Measurements from ENCODE around the gene BDH1.

The BDH1 gene

GRCh38 chr3:197508051-197508451, 47.7 kb downstream of the BDH1 start:
- no peak for TF ChIP-seq YY1 (IDR thresholded peaks at IDR 0.05; ENCODE audit: insufficient read depth, insufficient read length)
- TF ChIP-seq ZNF274 (IDR thresholded peaks at IDR 0.05; ENCODE audit: low read depth, low read length), result no peak
- no peak for TF ChIP-seq SUZ12 (IDR thresholded peaks at IDR 0.05; ENCODE audit: extremely low read depth, insufficient read depth, insufficient read length)
- H3K27me3 ChIP-seq (ENCODE audit: insufficient read depth, insufficient read length), result peaks cover 8% of the 10 kb centered on the region
- H3K36me3 ChIP-seq (ENCODE audit: insufficient read depth, insufficient read length, low read length), result peaks cover 15% of the 10 kb centered on the region
- no peaks in the 10 kb centered on the region for H3K9me3 ChIP-seq (ENCODE audit: insufficient read depth, low read length)
- peaks cover 11% of the 10 kb centered on the region for H3K4me1 ChIP-seq (ENCODE audit: insufficient read depth, insufficient read length)
- H3K9ac ChIP-seq (ENCODE audit: insufficient read length, low read depth), result no peak overlapping the region
- no peak for DNase-seq (ENCODE audit: low read depth, low spot score)
- no peak overlapping the region for H3K4me3 ChIP-seq (ENCODE audit: insufficient read length, low read depth)

- Histone ChIP-seq H3K9me3 (ENCODE audit: insufficient read depth, low read length) (no peaks in the 10 kb centered on the region), H3K27me3 (ENCODE audit: insufficient read depth, insufficient read length) (peaks cover 8% of the 10 kb centered on the region)
Observed at GRCh38 chr3:197507541-197507940, 48.2 kb downstream of the BDH1 start.

GRCh38 chr3:197507081-197507480, 48.7 kb downstream of the BDH1 start:
- H3K4me3 ChIP-seq (ENCODE audit: insufficient read length, low read depth), result no peak overlapping the region
- peaks cover 11% of the 10 kb centered on the region for H3K4me1 ChIP-seq (ENCODE audit: insufficient read depth, insufficient read length)
- TF ChIP-seq YY1 (IDR thresholded peaks at IDR 0.05; ENCODE audit: insufficient read depth, insufficient read length), result no peak
- TF ChIP-seq ZNF274 (IDR thresholded peaks at IDR 0.05; ENCODE audit: low read depth, low read length), result no peak
- no peak for TF ChIP-seq SUZ12 (IDR thresholded peaks at IDR 0.05; ENCODE audit: extremely low read depth, insufficient read depth, insufficient read length)
- peaks cover 13% of the 10 kb centered on the region for H3K36me3 ChIP-seq (ENCODE audit: insufficient read depth, insufficient read length, low read length)
- peaks cover 8% of the 10 kb centered on the region for H3K27me3 ChIP-seq (ENCODE audit: insufficient read depth, insufficient read length)
- H3K9me3 ChIP-seq (ENCODE audit: insufficient read depth, low read length), result no peaks in the 10 kb centered on the region
- no peak for DNase-seq (ENCODE audit: low read depth, low spot score)
- H3K9ac ChIP-seq (ENCODE audit: insufficient read length, low read depth), result no peak overlapping the region

More at GRCh38 chr3:197507541-197507940, 48.2 kb downstream of the BDH1 start:
- DNase-seq (ENCODE audit: low read depth, low spot score), result no peak
- no peak overlapping the region for H3K4me3 ChIP-seq (ENCODE audit: insufficient read length, low read depth)
- H3K4me1 ChIP-seq (ENCODE audit: insufficient read depth, insufficient read length), result peaks cover 11% of the 10 kb centered on the region
- H3K9ac ChIP-seq (ENCODE audit: insufficient read length, low read depth), result no peak overlapping the region
- TF ChIP-seq SUZ12 (IDR thresholded peaks at IDR 0.05; ENCODE audit: extremely low read depth, insufficient read depth, insufficient read length), result no peak
- no peak for TF ChIP-seq YY1 (IDR thresholded peaks at IDR 0.05; ENCODE audit: insufficient read depth, insufficient read length)
- TF ChIP-seq ZNF274 (IDR thresholded peaks at IDR 0.05; ENCODE audit: low read depth, low read length), result no peak
- H3K36me3 ChIP-seq (ENCODE audit: insufficient read depth, insufficient read length, low read length), result peaks cover 15% of the 10 kb centered on the region

- no peak for DNase-seq (ENCODE audit: low read depth, low spot score)
- H3K36me3 ChIP-seq (ENCODE audit: insufficient read depth, insufficient read length, low read length), result peaks cover 4% of the 10 kb centered on the region
- no peak overlapping the region for H3K4me3 ChIP-seq (ENCODE audit: insufficient read length, low read depth)
- H3K27me3 ChIP-seq (ENCODE audit: insufficient read depth, insufficient read length), result peaks cover 8% of the 10 kb centered on the region
- TF ChIP-seq SUZ12 (IDR thresholded peaks at IDR 0.05; ENCODE audit: extremely low read depth, insufficient read depth, insufficient read length) (no peak), ZNF274 (IDR thresholded peaks at IDR 0.05; ENCODE audit: low read depth, low read length) (no peak), YY1 (IDR thresholded peaks at IDR 0.05; ENCODE audit: insufficient read depth, insufficient read length) (no peak)
- H3K9ac ChIP-seq (ENCODE audit: insufficient read length, low read depth), result no peak overlapping the region
- peaks cover 11% of the 10 kb centered on the region for H3K4me1 ChIP-seq (ENCODE audit: insufficient read depth, insufficient read length)
- H3K9me3 ChIP-seq (ENCODE audit: insufficient read depth, low read length), result no peaks in the 10 kb centered on the region
Observed at GRCh38 chr3:197505796-197506548, 49.8 kb downstream of the BDH1 start.

- H3K9me3 ChIP-seq (ENCODE audit: insufficient read depth, low read length), result no peaks in the 10 kb centered on the region
- no peak for TF ChIP-seq SUZ12 (IDR thresholded peaks at IDR 0.05; ENCODE audit: extremely low read depth, insufficient read depth, insufficient read length)
- no peak for TF ChIP-seq ZNF274 (IDR thresholded peaks at IDR 0.05; ENCODE audit: low read depth, low read length)
- TF ChIP-seq YY1 (IDR thresholded peaks at IDR 0.05; ENCODE audit: insufficient read depth, insufficient read length), result no peak
- DNase-seq (ENCODE audit: low read depth, low spot score), result no peak
- H3K4me1 ChIP-seq (ENCODE audit: insufficient read depth, insufficient read length), result peaks cover 11% of the 10 kb centered on the region
- H3K27me3 ChIP-seq (ENCODE audit: insufficient read depth, insufficient read length), result peaks cover 5% of the 10 kb centered on the region
- no peak overlapping the region for H3K9ac ChIP-seq (ENCODE audit: insufficient read length, low read depth)
- H3K4me3 ChIP-seq (ENCODE audit: insufficient read length, low read depth), result no peak overlapping the region
- no peaks in the 10 kb centered on the region for H3K36me3 ChIP-seq (ENCODE audit: insufficient read depth, insufficient read length, low read length)
Observed at GRCh38 chr3:197504641-197505121, 51.1 kb downstream of the BDH1 start.

GRCh38 chr3:197504229-197504628, 51.5 kb downstream of the BDH1 start:
- H3K4me3 ChIP-seq (ENCODE audit: insufficient read length, low read depth), result no peak overlapping the region
- H3K9me3 ChIP-seq (ENCODE audit: insufficient read depth, low read length), result peaks cover under 1% of the 10 kb centered on the region; the same call in 1 of the 2 replicates
- H3K27me3 ChIP-seq (ENCODE audit: insufficient read depth, insufficient read length), result peaks cover under 1% of the 10 kb centered on the region
- TF ChIP-seq ZNF274 (IDR thresholded peaks at IDR 0.05; ENCODE audit: low read depth, low read length) (no peak), YY1 (IDR thresholded peaks at IDR 0.05; ENCODE audit: insufficient read depth, insufficient read length) (no peak), SUZ12 (IDR thresholded peaks at IDR 0.05; ENCODE audit: extremely low read depth, insufficient read depth, insufficient read length) (no peak)
- DNase-seq (ENCODE audit: low read depth, low spot score), result no peak
- no peak overlapping the region for H3K9ac ChIP-seq (ENCODE audit: insufficient read length, low read depth)
- H3K4me1 ChIP-seq (ENCODE audit: insufficient read depth, insufficient read length), result peaks cover 11% of the 10 kb centered on the region
- H3K36me3 ChIP-seq (ENCODE audit: insufficient read depth, insufficient read length, low read length), result no peaks in the 10 kb centered on the region

- H3K9ac ChIP-seq (ENCODE audit: insufficient read length, low read depth), result no peak overlapping the region
- peaks cover 6% of the 10 kb centered on the region; the same call in 1 of the 2 replicates for H3K9me3 ChIP-seq (ENCODE audit: insufficient read depth, low read length)
- H3K4me1 ChIP-seq (ENCODE audit: insufficient read depth, insufficient read length), result peaks cover 9% of the 10 kb centered on the region
- no peak for TF ChIP-seq ZNF274 (IDR thresholded peaks at IDR 0.05; ENCODE audit: low read depth, low read length)
- TF ChIP-seq YY1 (IDR thresholded peaks at IDR 0.05; ENCODE audit: insufficient read depth, insufficient read length), result no peak
- TF ChIP-seq SUZ12 (IDR thresholded peaks at IDR 0.05; ENCODE audit: extremely low read depth, insufficient read depth, insufficient read length), result no peak
- H3K4me3 ChIP-seq (ENCODE audit: insufficient read length, low read depth), result no peak overlapping the region
- no peaks in the 10 kb centered on the region for H3K36me3 ChIP-seq (ENCODE audit: insufficient read depth, insufficient read length, low read length)
- no peaks in the 10 kb centered on the region for H3K27me3 ChIP-seq (ENCODE audit: insufficient read depth, insufficient read length)
- DNase-seq (ENCODE audit: low read depth, low spot score), result no peak
Observed at GRCh38 chr3:197503652-197504051, 52.1 kb downstream of the BDH1 start.

Data from NT2/D1 (cell line).